ENCODE results near the gene TOR4A.

TOR4A gene

DNA sequence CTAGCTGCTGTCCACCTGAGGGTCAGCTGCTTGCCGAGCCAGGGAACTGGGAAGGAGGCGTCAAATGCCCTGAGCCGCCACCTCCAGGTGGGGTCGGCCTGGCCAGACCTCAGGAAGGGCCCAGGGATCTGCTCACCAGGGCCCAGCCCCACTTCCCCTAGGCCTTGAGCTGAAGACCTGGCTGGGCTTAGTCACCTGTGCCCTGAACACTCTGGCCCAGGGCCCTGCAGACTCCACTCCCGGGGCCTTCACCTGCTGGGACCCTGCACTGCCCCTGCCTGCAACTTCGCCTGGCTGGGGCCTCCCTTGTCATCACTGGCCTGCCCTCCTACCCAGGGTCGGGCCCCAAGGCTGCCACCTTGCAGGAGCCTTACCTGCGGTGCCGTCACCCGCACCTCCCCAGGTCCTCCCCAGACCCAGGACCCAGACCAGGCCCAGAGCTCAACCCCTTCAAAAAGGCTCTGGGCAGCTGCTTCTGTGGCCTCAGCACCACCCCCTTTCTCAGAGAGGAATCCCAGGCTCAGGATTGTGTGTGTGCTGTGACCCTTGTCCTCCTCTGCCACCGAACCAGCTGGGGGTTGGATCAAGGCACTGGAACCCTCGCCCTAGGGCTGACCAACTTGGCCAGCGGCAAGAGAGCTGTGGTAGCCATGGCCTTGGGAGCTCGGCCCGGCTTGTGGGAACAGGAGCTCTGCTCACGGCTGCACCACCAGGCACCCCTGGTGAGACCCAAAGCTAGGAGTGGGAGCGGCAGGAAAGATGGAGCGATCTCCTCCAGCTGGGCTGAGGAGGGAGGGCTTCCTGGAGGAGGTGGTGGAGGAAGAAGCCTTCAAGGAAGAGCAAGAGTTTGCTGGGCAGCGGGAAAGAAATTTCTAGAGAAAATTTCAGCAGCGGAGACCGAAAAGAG is 23.6 kb upstream of the TOR4A start:
- DNase-seq, result no peak

DNA sequence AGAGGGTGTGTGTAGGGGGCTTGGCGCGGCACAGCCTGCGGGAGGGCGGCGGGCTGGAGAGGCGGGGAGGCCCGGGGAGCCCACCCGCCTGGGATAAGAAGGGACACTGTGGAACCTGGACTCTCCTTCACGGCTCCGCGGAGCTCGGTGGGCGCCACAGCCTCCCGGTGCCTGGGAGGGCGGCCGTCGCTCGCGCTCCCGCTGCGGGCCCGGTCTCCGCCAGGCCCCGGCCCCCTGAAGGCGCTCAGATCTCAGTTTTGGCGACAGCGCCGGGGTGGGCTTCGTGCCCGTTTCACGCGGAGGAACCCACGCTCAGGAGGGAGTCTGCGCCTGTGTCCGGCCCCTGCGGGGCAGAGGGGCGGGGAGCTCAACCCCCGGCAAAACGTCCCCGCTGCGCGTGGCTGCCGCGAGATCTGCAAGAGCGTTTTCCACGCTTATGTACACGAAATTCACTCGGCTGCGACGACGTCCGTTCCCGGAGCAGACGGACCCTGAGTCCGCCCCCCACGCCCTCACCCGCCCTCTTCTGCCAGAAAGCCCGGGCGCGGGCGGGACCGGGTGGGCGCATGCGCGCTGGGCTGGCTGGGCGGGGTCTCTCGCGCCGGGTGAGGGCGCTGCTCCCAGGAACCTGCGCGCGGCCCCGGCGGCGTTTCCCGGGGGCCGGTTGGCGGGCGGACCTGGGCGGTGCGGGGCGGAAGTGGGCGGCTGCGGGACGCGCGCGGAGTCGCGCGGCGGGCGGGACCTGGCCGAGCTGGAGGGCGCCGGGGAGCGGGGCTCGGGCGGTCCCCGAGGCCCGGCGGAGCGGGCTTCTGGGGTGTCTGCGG is 22.7 kb upstream of the TOR4A start, which contains the start of gene NELFB:
Gene NELFB, plus strand, starts transcription at position 704 of the 824 bp plus-strand sequence.
- peak; percentile 85 for DNase-seq

DNA sequence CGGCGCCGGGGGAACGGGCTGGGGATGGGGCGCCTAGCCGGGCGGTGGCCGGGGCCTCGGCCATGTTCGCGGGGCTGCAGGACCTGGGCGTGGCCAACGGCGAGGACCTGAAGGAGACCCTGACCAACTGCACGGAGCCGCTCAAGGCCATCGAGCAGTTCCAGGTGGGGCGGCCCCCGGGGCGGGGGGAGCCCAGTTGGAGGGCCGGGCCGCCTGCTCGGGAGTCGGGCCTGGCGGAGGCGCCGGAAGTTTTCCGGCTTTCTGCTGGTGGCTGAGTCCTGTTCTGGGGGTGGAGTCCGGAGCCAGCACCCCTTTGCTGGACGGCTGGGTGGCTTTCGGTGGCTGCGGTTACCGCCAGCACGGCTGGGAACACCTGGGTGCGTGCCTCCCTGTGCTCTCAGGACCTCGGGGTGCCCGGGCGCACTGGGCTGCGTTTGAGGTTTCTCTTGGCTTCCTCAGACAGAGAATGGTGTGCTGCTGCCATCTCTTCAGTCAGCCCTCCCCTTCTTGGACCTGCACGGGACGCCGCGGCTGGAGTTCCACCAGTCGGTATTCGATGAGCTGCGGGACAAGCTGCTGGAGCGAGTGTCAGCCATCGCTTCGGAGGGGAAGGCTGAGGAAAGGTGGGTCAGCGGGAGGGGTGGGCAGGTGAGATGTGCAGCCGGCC is 21.9 kb upstream of the TOR4A start:
- DNase-seq, result no peak

DNA sequence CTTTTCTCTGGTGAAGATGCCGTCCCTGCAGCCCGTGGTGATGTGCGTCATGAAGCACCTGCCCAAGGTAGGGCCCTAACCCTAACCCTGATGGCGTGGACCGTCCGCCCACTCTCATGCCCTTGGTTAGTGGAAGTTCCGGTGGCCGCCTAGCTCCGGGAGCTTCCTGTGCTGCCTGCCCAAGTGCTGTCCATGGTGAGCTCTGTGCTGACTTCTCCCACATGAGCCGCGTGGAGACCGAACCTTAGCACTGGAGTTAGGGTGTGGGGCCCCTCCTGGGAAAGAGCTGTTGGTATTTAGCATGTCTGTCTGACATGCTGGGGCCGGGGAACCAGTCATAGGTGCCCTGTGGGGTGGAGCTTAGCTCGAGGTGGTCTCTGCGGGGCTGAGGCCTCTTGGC is 21.2 kb upstream of the TOR4A start:
- DNase-seq, result no peak

DNA sequence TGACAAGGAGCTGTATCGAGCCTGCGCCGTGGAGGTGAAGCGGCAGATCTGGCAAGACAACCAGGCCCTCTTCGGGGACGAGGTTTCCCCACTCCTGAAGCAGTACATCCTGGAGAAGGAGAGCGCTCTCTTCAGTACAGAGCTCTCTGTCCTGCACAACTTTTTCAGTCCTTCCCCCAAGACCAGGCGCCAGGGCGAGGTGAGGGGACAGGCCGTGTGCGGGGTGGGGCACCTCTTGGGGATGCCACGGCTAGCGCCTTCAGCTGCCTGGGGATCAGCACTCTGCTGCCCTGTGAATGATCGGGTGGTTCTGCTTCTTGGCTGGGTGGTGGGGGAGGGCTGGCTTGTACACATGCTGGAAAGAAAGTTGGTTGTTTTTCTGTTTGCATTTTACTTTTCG is 20.7 kb upstream of the TOR4A start:
- no peak for DNase-seq

DNA sequence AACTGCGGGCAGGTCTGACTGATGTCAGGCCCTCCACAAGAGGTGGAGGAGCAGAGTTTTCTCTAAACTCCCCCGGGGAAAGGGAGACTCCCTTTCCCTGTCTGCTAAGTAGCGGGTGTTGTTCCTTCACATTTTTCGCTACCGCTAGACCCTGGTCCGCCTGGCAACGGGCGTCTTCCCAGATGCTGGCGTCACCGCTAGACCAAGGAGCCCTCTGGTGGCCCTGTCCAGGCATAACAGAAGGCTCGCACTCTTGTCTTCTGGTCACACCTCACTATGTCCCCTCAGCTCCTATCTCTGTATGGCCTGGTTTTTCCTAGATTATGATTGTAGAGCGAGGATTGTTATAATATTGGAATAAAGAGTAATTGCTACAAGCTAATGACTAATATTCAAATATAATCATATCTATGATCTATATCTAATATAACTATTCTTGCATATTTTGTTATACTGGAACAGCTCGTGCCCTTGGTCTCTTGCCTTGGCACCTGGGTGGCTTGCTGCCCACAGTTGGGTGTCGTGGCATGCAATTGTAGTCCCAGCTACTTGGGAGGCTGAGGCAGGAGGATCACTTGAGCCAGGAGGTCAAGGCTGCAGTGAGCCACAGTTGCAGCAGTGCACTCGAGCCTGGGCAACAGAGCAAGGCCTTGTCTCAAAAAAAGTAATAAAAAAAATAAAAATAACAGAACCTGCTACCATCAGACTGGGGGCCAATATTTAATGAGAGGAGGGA is 15.2 kb upstream of the TOR4A start:
- peak; percentile 39 for DNase-seq

DNA sequence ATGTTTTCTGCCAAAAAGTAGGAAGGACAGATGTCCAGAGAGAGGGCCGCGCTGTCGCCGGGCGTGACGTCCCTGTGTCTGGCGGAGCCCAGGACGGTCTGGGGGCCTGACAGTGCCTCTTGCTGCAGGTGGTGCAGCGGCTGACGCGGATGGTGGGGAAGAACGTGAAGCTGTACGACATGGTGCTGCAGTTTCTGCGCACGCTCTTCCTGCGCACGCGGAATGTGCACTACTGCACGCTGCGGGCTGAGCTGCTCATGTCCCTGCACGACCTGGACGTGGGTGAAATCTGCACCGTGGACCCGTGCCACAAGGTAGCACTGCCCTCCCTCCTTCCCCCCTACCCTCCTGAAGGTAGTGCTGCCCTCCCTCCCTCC is 14.6 kb upstream of the TOR4A start:
- no peak for DNase-seq

DNA sequence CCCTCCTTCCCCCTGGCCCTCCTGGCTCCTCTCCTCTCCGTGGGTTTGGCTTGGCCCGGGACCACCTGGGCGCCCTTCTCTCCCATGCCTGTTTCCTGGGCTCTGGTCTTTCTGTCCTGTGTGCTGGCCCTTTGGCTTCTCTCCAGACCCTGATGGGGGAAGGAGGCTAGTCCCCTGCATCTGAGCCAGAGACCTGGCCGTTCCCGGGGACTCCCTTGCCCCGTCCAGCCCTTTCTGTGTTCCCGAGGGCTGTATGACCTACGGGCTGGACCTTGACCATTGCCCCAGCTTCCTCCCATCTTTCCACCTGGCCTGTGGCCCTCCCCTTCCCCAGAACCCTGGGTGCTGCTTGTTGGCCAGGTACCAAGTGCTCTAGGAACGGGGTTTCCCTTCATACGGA is 14.0 kb upstream of the TOR4A start:
- no peak for DNase-seq

DNA sequence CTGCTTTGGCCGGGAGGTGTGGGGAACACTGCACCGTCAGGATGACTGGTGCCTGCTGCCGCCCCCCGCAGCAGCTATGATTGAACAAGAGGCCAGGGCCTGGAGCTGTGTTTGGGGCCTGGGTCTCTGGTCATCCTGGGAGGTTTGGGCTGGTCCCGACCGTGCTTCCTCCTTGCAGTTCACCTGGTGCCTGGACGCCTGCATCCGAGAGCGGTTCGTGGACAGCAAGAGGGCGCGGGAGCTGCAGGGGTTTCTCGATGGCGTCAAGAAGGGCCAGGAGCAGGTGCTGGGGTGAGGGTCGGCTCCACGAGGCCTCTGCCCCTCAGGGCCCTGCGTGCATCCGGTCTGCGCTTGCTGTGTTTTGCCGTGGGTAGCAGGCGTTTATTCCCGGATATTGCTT is 13.5 kb upstream of the TOR4A start:
- no peak for DNase-seq

DNA sequence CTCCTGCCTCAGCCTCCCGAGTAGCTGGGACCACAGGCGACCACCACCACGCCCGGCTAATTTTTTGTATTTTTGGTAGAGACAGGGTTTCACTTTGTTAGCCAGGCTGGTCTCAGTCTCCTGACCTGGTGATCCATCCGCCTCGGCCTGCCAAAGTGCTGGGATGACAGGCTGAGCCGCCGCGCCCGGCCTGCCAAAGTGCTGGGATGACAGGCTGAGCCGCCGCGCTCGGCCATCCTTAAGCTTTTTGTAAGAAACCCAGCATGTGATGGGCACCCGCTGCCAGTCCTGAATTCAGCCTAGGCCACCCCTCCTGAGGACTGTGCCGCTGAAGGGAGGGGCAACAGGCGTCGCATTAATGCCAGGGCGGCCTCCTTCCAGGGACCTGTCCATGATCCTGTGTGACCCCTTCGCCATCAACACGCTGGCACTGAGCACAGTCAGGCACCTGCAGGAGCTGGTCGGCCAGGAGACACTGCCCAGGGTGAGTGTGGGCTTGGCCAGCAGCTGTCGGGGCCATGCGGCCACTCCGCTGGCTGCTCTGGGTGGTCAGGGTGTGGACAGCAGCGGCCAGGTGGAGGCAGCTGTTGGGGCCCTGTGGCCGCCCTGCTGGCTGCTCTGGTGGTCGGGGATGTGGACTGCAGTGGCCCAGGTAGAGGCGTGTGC is 11.9 kb upstream of the TOR4A start:
- DNase-seq, result no peak

DNA sequence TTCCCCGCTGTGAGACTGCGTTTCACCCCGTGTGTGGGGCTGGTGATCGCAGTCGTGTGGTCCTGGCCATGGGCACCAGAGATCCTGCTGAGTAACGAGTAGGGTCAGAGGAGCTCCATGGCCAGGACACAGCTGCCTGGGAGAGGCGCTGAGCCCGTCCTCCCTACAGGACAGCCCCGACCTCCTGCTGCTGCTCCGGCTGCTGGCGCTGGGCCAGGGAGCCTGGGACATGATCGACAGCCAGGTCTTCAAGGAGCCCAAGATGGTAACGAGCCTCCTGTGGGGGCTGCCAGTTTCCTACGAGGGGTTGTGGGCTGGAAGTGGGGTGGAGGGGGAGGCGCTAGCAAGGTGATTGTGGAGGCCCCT is 11.4 kb upstream of the TOR4A start:
- DNase-seq, result no peak

DNA sequence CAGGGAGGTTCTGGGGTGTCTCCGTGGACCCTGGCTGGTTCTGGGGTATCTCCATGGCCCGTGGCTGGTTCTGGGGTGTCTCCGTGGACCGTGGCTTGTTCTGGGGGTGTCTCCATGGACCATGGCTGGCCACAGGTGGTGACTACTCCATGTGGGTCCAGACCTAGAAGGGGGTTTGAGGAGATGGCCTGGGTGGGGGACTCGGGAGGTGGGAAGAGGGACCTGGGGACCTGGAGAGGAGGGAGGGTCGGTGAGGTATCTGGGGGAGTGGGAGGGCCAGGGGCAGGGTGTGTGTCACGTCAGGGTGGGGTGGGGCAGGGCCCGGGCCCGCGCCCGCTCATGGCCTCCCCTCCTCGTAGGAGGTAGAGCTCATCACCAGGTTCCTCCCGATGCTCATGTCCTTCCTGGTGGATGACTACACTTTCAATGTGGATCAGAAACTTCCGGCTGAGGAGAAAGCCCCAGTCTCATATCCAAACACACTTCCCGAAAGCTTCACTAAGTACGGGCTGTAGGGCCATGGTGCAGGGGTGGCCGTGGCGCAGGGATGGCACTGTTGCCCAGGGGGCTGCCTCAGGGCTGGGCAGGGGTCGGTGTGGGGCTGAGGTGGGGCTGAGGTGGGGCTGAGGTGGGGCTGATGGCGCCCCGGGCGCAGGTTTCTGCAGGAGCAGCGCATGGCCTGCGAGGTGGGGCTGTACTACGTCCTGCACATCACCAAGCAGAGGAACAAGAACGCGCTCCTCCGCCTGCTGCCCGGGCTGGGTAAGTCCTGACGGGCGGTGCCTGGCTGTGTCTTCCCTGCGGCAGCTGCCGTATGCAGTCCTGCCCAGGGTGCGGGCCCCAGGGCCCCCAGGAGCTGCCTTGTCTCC is 10.7 kb upstream of the TOR4A start:
- no peak for DNase-seq

DNA sequence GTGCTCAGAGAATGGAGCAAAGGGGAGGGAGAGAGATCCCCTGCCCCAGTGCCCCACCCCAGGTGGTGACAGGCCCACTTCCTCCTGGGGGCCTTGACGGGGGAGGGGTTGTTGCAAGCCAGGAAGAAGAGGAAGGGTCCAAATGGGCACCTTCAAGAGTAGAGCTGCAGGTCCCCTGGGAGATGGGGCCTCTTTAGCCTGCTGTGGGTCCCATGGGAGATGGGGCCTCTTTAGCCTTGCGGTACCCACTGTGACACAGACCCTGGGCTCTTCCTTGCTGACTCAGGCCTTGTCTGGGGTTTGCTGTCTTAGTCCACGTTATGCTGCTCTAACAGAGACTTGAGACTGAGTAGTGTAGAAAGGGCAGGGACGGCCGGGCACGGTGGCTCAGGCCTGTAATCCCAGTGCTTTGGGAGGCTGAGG is 9.6 kb upstream of the TOR4A start:
- no peak for DNase-seq

DNA sequence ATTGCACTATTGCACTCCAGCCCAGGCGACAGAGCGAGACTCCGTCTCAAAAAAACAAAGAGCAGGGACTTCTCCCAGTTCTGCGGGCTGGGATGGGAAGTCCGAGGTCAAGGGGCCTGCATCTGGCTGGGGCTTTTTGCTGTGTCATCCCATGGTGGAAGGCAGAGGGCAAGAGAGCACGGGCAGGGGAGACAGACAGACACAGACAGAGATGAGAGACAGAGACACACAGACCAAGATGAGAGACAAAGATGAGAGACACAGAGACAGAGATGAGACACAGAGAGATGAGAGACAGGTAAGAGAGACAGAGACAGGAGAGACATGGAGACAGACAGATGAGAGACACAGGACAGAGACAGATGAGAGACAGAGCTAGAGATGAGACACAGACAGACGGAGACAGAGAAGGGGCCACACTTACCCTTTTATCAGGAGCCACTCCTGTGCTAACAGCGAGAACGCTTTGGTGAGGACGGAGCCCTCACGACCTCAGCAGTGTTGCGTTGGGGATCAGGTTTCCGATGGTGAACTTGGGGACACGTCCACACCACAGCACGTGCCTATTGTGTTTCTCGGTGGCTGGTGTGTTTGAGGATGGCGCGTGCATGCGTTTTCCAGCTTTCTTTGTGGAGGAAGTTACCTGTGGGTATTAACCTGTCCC is 8.9 kb upstream of the TOR4A start:
- no peak for DNase-seq

DNA sequence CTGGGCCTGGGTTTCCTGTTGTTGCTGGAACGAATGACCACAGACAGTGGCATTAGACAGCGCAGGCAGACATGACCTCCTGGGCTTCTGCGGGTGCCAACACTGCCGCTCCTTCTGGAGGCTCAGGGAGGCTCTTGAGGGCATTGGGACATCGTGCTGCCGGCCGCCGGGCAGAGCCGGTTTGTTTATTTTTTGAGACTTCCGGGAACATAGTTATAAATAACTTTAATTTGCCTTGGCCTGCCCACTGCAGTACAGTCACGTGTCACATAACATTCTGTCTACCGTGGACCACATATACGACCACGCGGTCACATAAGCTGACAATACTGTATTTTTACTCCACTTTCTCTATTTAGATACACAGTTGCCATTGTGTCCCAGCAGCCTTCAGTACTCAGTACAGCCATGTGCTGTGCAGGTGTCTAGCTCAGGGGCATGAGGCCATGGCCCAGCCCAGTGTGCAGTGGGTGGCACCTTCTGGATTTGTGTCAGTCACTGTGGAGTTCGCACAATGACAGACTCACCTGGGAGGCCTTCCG is 8.2 kb upstream of the TOR4A start:
- no peak for DNase-seq

DNA sequence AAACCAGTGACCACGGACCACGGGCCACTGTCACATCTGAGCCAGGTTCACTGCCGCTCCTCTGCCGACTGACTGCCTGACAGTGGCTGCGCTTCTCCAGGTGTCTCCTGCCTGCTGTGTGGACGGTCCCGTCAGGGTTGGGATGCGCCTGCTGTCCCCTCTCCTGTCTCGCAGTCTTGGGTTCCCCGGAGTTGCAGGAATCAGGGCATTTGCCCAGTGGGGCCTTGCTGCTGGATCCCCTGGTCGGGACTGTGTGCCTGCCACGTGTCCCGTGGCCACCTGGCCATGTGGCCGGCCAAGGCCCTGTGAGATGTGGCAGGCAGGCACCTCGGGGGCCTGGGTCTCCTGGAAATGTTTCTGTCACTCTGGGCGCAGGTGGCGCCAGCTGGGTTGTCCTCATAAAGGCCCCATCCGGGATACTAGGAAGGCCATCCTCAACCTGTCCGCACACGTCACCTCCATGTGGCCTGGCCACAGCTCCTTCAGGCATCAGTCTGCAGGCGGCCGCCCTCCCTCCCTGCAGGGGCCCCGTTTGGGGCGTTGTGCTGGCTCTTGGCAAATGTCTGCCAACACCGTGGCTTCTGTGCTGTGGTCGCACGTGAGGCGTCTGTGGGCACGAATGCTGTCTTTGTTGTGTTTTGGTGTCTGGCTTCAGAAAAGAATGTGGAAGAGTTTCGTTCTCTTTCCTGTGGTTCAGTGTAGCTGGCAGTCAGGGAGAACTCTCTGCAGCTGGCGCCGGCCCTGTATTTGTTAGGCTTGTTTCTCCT is 6.4 kb upstream of the TOR4A start:
- DNase-seq, result no peak

DNA sequence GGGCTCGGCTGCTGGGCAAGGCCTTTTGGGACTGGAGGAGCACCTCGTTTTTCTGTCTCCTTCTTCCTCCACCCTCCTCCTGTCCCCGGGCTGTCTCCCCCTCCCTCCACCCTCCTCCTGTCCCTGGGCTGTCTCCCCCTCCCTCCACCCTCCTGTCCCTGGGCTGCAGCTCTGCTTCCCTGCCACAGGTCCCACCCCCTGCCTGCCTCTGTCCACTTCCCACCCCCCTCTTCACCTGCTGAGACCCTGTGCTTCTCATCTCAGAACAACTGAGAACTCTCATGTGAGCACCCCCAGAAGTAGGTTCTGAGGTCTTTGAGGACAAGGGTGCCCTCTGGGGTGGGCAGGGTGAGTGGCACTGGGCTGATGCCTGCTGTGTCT is 5.8 kb upstream of the TOR4A start:
- DNase-seq, result no peak

DNA sequence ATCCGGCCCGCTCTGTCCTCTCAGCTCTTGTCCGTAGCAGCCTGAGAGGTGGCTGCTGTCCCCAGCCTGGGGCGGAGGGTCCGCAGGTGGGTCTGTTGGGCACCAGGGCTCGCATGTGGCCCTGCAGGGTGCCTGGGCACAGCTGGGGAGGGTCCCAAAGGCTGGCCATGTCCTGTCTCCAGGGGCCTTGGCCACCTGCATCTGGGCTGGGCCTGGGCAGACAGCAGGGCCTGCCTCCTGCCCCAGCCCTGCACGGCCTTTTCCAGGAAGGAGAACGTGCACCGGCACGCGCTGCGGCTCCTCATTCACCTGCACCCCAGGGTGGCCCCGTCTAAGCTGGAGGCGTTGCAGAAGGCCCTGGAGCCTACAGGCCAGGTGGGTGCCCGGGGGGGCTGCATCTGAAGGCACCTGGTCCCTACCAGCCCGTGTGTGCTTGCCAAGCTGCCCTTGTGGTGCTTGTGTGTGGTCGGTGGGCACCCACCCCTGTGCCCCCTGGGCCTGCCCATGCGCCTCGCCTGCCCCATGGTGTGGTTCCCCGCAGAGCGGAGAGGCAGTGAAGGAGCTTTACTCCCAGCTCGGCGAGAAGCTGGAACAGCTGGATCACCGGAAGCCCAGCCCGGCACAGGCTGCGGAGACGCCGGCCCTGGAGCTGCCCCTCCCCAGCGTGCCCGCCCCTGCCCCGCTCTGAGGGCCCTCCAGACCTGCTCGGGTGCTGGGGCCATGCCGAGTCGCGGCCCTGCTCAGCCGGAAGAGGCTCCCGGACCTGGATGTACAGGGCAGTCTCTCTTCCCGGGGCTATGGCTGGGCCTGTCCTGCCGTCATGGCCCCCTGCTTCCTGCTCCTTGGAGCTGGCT is 5.1 kb upstream of the TOR4A start:
- no peak for DNase-seq

DNA sequence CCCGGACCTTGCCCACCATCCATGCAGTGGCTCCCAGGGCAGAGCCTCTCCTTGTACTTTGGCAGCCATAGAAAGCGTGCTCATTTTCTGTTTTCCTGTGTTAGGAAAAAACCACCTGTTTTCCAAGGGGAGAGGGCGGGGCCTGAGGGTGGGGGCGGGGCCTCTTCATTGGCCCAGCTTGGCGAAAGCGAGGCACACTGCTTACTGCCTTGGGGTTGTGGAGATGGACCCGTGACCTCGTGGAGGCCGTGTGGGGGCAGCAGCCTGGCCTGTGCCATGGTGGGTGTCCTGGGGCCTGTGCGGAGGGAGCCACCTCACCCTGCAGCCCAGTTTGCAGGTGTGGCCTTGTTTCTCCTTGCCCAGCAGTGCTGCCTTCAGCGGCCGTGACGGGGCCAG is 4.4 kb upstream of the TOR4A start:
- DNase-seq, result no peak
